ENCODE measurements around the gene CHMP1B.

GRCh38 chr18:11802586-11802985 is 48.6 kb upstream of the CHMP1B start:
- TF ChIP-seq, protein P1, sequence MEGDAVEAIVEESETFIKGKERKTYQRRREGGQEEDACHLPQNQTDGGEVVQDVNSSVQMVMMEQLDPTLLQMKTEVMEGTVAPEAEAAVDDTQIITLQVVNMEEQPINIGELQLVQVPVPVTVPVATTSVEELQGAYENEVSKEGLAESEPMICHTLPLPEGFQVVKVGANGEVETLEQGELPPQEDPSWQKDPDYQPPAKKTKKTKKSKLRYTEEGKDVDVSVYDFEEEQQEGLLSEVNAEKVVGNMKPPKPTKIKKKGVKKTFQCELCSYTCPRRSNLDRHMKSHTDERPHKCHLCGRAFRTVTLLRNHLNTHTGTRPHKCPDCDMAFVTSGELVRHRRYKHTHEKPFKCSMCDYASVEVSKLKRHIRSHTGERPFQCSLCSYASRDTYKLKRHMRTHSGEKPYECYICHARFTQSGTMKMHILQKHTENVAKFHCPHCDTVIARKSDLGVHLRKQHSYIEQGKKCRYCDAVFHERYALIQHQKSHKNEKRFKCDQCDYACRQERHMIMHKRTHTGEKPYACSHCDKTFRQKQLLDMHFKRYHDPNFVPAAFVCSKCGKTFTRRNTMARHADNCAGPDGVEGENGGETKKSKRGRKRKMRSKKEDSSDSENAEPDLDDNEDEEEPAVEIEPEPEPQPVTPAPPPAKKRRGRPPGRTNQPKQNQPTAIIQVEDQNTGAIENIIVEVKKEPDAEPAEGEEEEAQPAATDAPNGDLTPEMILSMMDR (conservative IDR thresholded peaks at IDR 0.05; ENCODE audit: low read length): no peak
- no peak for TF ChIP-seq EZH2phosphoT487 (IDR thresholded peaks at IDR 0.05; ENCODE audit: borderline replicate concordance)
